IMR-90 (cell line): Measurements from ENCODE around the gene PPP6R3. TPM values are rescaled to one million over a fixed set of nuclear protein-coding genes. Genes with fewer than 3 reads are reported as not detected.

Experiments used
- ATAC-seq: fragments of 200-7000 bp; cut with Tn5 transposase; 2 replicates; pipeline ENCODE4 v1.9.1; 2020; ENCODE audit warnings: low read depth, mild to moderate bottlenecking, moderate library complexity
- BruUV-seq: library from RNA; stranded (reverse); fragments of 400-500 nt; replicated peaks from 2 replicates; lab custom pipeline; 2021; lab: Mats Ljungman, UMichigan
- CTCF ChIA-PET: fragments of 300-600 bp; formaldehyde crosslinking; extraction: SDS; loops from one replicate; lab custom pipeline; 2021; ENCODE audit warnings: antibody characterized with exemption; lab: Yijun Ruan, JAX
- POLR2A ChIA-PET: fragments of 300-600 bp; sonication (Branson Sonifier 250); formaldehyde crosslinking; loops from one replicate; lab custom pipeline; 2022; ENCODE audit warnings: antibody characterized with exemption; ENCODE audit not compliant: unreplicated experiment; lab: Charles Lee
- DNase-seq: peaks from one replicate; pipeline ENCODE4 v3.0.0; 2013
- H2AFZ ChIP-seq: replicated peaks from 2 replicates; pipeline ENCODE3; 2013; ENCODE audit warnings: low read length, mild to moderate bottlenecking; ENCODE audit not compliant: poor library complexity
- H2AK5ac ChIP-seq: 2 replicates; pipeline ENCODE4 v1.6.1; 2013; ENCODE audit warnings: low read depth, low read length, inconsistent platforms
- H2AK9ac ChIP-seq: replicated peaks from 2 replicates; pipeline ENCODE3; 2013; ENCODE audit warnings: mild to moderate bottlenecking, low read depth, low read length, moderate library complexity; ENCODE audit not compliant: poor library complexity
- H2BK120ac ChIP-seq: 2 replicates; pipeline ENCODE4 v1.6.1; 2013; ENCODE audit warnings: low read depth, low read length, inconsistent platforms
- H2BK15ac ChIP-seq: 3 replicates; pipeline ENCODE4 v1.6.1; 2013; ENCODE audit warnings: low read depth, low read length, inconsistent platforms
- H2BK20ac ChIP-seq: 2 replicates; pipeline ENCODE4 v1.6.1; 2013; ENCODE audit warnings: low read depth, mild to moderate bottlenecking, inconsistent platforms, low read length, moderate library complexity
- H2BK5ac ChIP-seq: 2 replicates; pipeline ENCODE4 v1.6.1; 2013; ENCODE audit warnings: mild to moderate bottlenecking, low read depth, low read length, inconsistent platforms; ENCODE audit not compliant: poor library complexity, severe bottlenecking
- H3K14ac ChIP-seq: replicated peaks from 2 replicates; pipeline ENCODE4 v1.6.1; 2013; ENCODE audit warnings: low read depth, low read length, inconsistent platforms
- H3K18ac ChIP-seq: 2 replicates; pipeline ENCODE4 v1.6.1; 2013; ENCODE audit warnings: low read depth, low read length, control low read depth
- H3K23ac ChIP-seq: 2 replicates; pipeline ENCODE4 v1.6.1; 2013; ENCODE audit warnings: low read depth, low read length, inconsistent platforms
- H3K27ac ChIP-seq: 2 replicates; pipeline ENCODE4 v1.5.1; 2013; ENCODE audit warnings: mild to moderate bottlenecking, control low read depth, low read length; ENCODE audit not compliant: insufficient read depth
- H3K27me3 ChIP-seq: 2 replicates; pipeline ENCODE4 v1.6.1; 2013; ENCODE audit warnings: low read length; ENCODE audit not compliant: control insufficient read depth, insufficient read depth
- H3K36me3 ChIP-seq: 2 replicates; pipeline ENCODE4 v1.6.1; 2013; ENCODE audit warnings: low read length, mixed read lengths; ENCODE audit not compliant: control insufficient read depth, insufficient read depth
- H3K4ac ChIP-seq: 2 replicates; pipeline ENCODE4 v1.6.1; 2013; ENCODE audit warnings: low read depth, low read length, inconsistent platforms
- H3K4me1 ChIP-seq: 2 replicates; pipeline ENCODE4 v1.6.1; 2013; ENCODE audit warnings: low read length, mixed read lengths; ENCODE audit not compliant: control insufficient read depth, insufficient read depth
- H3K4me2 ChIP-seq: 2 replicates; pipeline ENCODE4 v1.6.1; 2013; ENCODE audit warnings: low read depth, mild to moderate bottlenecking, control low read depth, low read length, moderate library complexity
- H3K4me3 ChIP-seq: 2 replicates; pipeline ENCODE4 v1.5.1; 2013; ENCODE audit warnings: low read depth, mild to moderate bottlenecking, control low read depth, low read length, moderate library complexity; ENCODE audit not compliant: insufficient read depth
- H3K56ac ChIP-seq: 2 replicates; pipeline ENCODE4 v1.6.1; 2013; ENCODE audit warnings: low read length, inconsistent platforms; ENCODE audit not compliant: insufficient read depth; ENCODE audit errors: extremely low read depth
- H3K79me1 ChIP-seq, 2 experiments: 2 replicates each; pipeline ENCODE4 v1.6.1; 2013; ENCODE audit warnings: low read length in 2 of 2, inconsistent platforms in 1 of 2, low read depth in 1 of 2
- H3K9ac ChIP-seq: 2 replicates; pipeline ENCODE4 v1.6.1; 2013; ENCODE audit warnings: low read depth, low read length, control low read depth
- H3K9me1 ChIP-seq: 2 replicates; pipeline ENCODE4 v1.6.1; 2013; ENCODE audit warnings: low read length, inconsistent platforms; ENCODE audit not compliant: insufficient read depth
- H3K9me3 ChIP-seq: 2 replicates; pipeline ENCODE4 v1.6.1; 2013; ENCODE audit warnings: low read length; ENCODE audit not compliant: control insufficient read depth, insufficient read depth
- H4K20me1 ChIP-seq: 2 replicates; pipeline ENCODE4 v1.6.1; 2013; ENCODE audit warnings: low read length, inconsistent platforms; ENCODE audit not compliant: insufficient read depth
- H4K5ac ChIP-seq: 2 replicates; pipeline ENCODE4 v1.6.1; 2013; ENCODE audit warnings: mild to moderate bottlenecking, low read depth, low read length, control low read depth
- H4K8ac ChIP-seq, 2 experiments: 2 replicates each; pipeline ENCODE4 v1.6.1; 2013; ENCODE audit warnings: low read depth in 2 of 2, low read length in 2 of 2, control low read depth in 1 of 2, inconsistent platforms in 1 of 2
- H4K91ac ChIP-seq: 2 replicates; pipeline ENCODE4 v1.6.1; 2013; ENCODE audit warnings: low read depth, low read length, inconsistent platforms; ENCODE audit not compliant: insufficient read depth
- BHLHE40 ChIP-seq: fragments of 150-350 bp; IDR thresholded peaks from 2 replicates; pipeline ENCODE4 v1.6.1; 2016; ENCODE audit warnings: mild to moderate bottlenecking, low read depth, low read length
- CEBPB ChIP-seq: IDR thresholded peaks from 2 replicates; pipeline ENCODE4 v1.6.1; 2012; ENCODE audit warnings: low read depth, low read length, improper control_type of control experiment
- CHD1 ChIP-seq: IDR thresholded peaks from 2 replicates; pipeline ENCODE4 v1.6.1; 2012; ENCODE audit warnings: low read depth, low read length, improper control_type of control experiment
- FOS ChIP-seq: fragments of 150-350 bp; IDR thresholded peaks from 2 replicates; pipeline ENCODE4 v1.6.1; 2016; ENCODE audit warnings: low read depth, low read length
- MAZ ChIP-seq: IDR thresholded peaks from 2 replicates; pipeline ENCODE4 v1.6.1; 2012; ENCODE audit warnings: low read depth, mild to moderate bottlenecking, low read length, improper control_type of control experiment, moderate library complexity, borderline replicate concordance
- MXI1 ChIP-seq: IDR thresholded peaks from 2 replicates; pipeline ENCODE4 v1.6.1; 2012; ENCODE audit warnings: low read depth, mild to moderate bottlenecking, low read length, moderate library complexity, borderline replicate concordance
- NFE2L2 ChIP-seq: fragments of 150-350 bp; IDR thresholded peaks from 2 replicates; pipeline ENCODE4 v1.6.1; 2016; ENCODE audit warnings: low read depth, mild to moderate bottlenecking, low read length
- POLR2A ChIP-seq: IDR thresholded peaks from 2 replicates; pipeline ENCODE4 v1.6.1; 2012; ENCODE audit warnings: mild to moderate bottlenecking, low read depth, low read length
- RAD21 ChIP-seq: IDR thresholded peaks from 2 replicates; pipeline ENCODE4 v1.6.1; 2012; ENCODE audit warnings: low read length, improper control_type of control experiment
- RCOR1 ChIP-seq: IDR thresholded peaks from 2 replicates; pipeline ENCODE4 v1.6.1; 2012; ENCODE audit warnings: mild to moderate bottlenecking, low read length, improper control_type of control experiment; ENCODE audit not compliant: insufficient replicate concordance
- RFX5 ChIP-seq: IDR thresholded peaks from 2 replicates; pipeline ENCODE4 v1.8.0; 2012; ENCODE audit warnings: low read depth, mild to moderate bottlenecking, low read length, moderate library complexity
- SMC3 ChIP-seq: fragments of 150-350 bp; IDR thresholded peaks from 2 replicates; pipeline ENCODE4 v1.6.1; 2016; ENCODE audit warnings: low read depth, mild to moderate bottlenecking, antibody characterized with exemption, low read length, moderate library complexity
- whole genome bisulfite sequencing, 2 experiments: methylation state at CpG; one replicate each; pipeline versions ENCODE4 v1.1.5 to v1.1.7; 2013; ENCODE audit warnings: missing lambda C conversion rate in 2 of 2; ENCODE audit not compliant: insufficient read length in 1 of 2; ENCODE audit errors: extremely low coverage in 2 of 2; 5-methylcytosine and 5-hydroxymethylcytosine counted together
- dilution Hi-C: fragments of 300-500 bp; cut with HindIII; formaldehyde crosslinking; loops from one replicate; pipeline ENCODE4 v1.14.3; 2018; ENCODE audit warnings: low sequenced_read_pairs; ENCODE audit not compliant: unreplicated experiment
- in situ Hi-C: fragments of 300-500 bp; cut with MboI; formaldehyde crosslinking; loops from 3 replicates; pipeline ENCODE4 v1.14.3; 2019; ENCODE audit warnings: low sequenced_read_pairs, inconsistent platforms, mixed read lengths
- intact Hi-C: fragments of 100-400 bp; cut with micrococcal nuclease; formaldehyde crosslinking; loops from 2 replicates; pipeline ENCODE4 v1.10.0; 2022
- polyA plus RNA-seq, 3 experiments: library from polyadenylated mRNA; depleted of rRNA; stranded (reverse); fragments of >200 nt; gene quantifications; 2 replicates each; pipeline ENCODE4 v1.2.3, GENCODE V29; 2012; ENCODE audit warnings: low replicate concordance in 1 of 3
- total RNA-seq: library from RNA; depleted of rRNA; stranded (reverse); fragments of >200 nt; gene quantifications from 2 replicates; pipeline ENCODE4 v1.2.3, GENCODE V29; 2012
- TF ChIP-seq, protein P1 (sequence below): fragments of 150-350 bp; IDR thresholded peaks from 2 replicates; pipeline ENCODE4 v1.6.1; 2016; ENCODE audit warnings: low read depth, mild to moderate bottlenecking, low read length, moderate library complexity, borderline replicate concordance
- TF ChIP-seq, protein P2 (sequence below): conservative IDR thresholded peaks from 2 replicates; pipeline ENCODE4 v1.5.1; 2012; ENCODE audit warnings: mild to moderate bottlenecking, low read depth, low read length, improper control_type of control experiment
- TF ChIP-seq, protein P3 (sequence below): fragments of 150-350 bp; IDR thresholded peaks from 2 replicates; pipeline ENCODE4 v1.6.1; 2017; ENCODE audit warnings: mild to moderate bottlenecking, antibody characterized with exemption, low read length, low read depth

Gene PPP6R3
- total and polyA plus RNA-seq, 2 of the 4 experiments (the other 2 are of a cell fraction), result 29.0 to 123 TPM

DNA sequence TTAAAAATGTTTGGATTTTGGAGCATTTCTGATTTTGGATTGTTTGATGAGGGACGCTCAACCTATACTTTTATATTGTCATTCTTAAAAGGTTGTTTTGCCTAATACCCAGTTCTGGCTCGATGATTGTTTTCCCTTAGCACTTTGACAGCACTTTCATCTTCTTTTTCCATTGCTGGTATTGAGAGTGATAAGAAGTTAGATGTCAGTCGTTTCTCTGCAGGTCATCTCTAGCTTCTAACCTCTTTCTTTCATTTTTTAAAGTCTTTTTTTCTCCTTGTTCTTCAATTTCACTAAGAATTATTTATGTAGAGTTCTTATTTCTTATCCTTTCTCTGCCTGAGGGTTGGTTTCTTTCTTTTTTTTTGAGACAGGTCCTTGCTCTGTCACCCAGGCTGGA lies 18.8 kb downstream of the PPP6R3 start:
- TF ChIP-seq POLR2A (no peak), MAZ (no peak), FOS (no peak), BHLHE40 (no peak), NFE2L2 (no peak), CEBPB (no peak), CHD1 (no peak), MXI1 (no peak), RAD21 (no peak), SMC3 (no peak), RCOR1 (no peak), RFX5 (no peak)
- TF ChIP-seq, protein P1, sequence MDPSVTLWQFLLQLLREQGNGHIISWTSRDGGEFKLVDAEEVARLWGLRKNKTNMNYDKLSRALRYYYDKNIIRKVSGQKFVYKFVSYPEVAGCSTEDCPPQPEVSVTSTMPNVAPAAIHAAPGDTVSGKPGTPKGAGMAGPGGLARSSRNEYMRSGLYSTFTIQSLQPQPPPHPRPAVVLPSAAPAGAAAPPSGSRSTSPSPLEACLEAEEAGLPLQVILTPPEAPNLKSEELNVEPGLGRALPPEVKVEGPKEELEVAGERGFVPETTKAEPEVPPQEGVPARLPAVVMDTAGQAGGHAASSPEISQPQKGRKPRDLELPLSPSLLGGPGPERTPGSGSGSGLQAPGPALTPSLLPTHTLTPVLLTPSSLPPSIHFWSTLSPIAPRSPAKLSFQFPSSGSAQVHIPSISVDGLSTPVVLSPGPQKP, result no peak
- TF ChIP-seq, protein P2, sequence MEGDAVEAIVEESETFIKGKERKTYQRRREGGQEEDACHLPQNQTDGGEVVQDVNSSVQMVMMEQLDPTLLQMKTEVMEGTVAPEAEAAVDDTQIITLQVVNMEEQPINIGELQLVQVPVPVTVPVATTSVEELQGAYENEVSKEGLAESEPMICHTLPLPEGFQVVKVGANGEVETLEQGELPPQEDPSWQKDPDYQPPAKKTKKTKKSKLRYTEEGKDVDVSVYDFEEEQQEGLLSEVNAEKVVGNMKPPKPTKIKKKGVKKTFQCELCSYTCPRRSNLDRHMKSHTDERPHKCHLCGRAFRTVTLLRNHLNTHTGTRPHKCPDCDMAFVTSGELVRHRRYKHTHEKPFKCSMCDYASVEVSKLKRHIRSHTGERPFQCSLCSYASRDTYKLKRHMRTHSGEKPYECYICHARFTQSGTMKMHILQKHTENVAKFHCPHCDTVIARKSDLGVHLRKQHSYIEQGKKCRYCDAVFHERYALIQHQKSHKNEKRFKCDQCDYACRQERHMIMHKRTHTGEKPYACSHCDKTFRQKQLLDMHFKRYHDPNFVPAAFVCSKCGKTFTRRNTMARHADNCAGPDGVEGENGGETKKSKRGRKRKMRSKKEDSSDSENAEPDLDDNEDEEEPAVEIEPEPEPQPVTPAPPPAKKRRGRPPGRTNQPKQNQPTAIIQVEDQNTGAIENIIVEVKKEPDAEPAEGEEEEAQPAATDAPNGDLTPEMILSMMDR, result no peak
- TF ChIP-seq, protein P3, sequence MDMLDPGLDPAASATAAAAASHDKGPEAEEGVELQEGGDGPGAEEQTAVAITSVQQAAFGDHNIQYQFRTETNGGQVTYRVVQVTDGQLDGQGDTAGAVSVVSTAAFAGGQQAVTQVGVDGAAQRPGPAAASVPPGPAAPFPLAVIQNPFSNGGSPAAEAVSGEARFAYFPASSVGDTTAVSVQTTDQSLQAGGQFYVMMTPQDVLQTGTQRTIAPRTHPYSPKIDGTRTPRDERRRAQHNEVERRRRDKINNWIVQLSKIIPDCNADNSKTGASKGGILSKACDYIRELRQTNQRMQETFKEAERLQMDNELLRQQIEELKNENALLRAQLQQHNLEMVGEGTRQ, result no peak
- H3K23ac ChIP-seq, result no peak overlapping the region
- peaks cover 80% of the 10 kb centered on the region for H4K20me1 ChIP-seq
- no peak overlapping the region for H3K4me2 ChIP-seq
- no peaks in the 10 kb centered on the region for H3K9me3 ChIP-seq
- DNase-seq, result no peak
- H2BK20ac ChIP-seq, result no peak overlapping the region
- no peak overlapping the region for H2BK15ac ChIP-seq
- H3K36me3 ChIP-seq, result no peaks in the 10 kb centered on the region
- no peak overlapping the region for H4K5ac ChIP-seq
- H2AFZ ChIP-seq, result no peak overlapping the region
- CTCF ChIA-PET, result no interaction called here
- H3K18ac ChIP-seq, result no peak overlapping the region
- dilution Hi-C loops (no loop called here), intact Hi-C loops (no loop called here), in situ Hi-C loops (no loop called here)
- peaks cover 6 to 59% of the 10 kb centered on the region in 2 experiments; a peak in 3 of 4 replicates for H3K79me1 ChIP-seq
- WGBS, 2 experiments, result no CpG with 5 or more reads among the region's 3 CpGs
- no peak overlapping the region for H3K4me3 ChIP-seq
- no peak overlapping the region for H4K91ac ChIP-seq
- H3K4me1 ChIP-seq, result 0 out of 2 replicates have a peak, but pooled peaks cover 6% of the 10 kb centered on the region
- H3K27ac ChIP-seq, result no peak overlapping the region
- no peak overlapping the region for H2AK5ac ChIP-seq
- H3K56ac ChIP-seq, result no peak overlapping the region
- H2BK5ac ChIP-seq, result no peak overlapping the region
- no peak overlapping the region for H4K8ac ChIP-seq
- BruUV-seq, result no TSS peak
- no peak overlapping the region for H3K4ac ChIP-seq
- no peak overlapping the region for H3K9ac ChIP-seq
- H3K14ac ChIP-seq, result no peak overlapping the region
- H3K27me3 ChIP-seq, result no peaks in the 10 kb centered on the region
- POLR2A ChIA-PET, result no interaction called here
- H2BK120ac ChIP-seq, result no peak overlapping the region
- no peak overlapping the region for H2AK9ac ChIP-seq
- peaks cover 10% of the 10 kb centered on the region for H3K9me1 ChIP-seq
- no peak for ATAC-seq
